Activated naive CD8-positive, alpha-beta T cell treated with anti-CD3 and anti-CD28 coated beads, Interleukin-2, amount 50 U/mL, for 24 hours (primary cell): ENCODE data around the gene KIR3DL3.
"Not testable (repeated sequence)": the region's sequence is repeated elsewhere in the genome, so short reads cannot be mapped to it uniquely, and the experiment has no call there.

ENCODE experiments used
- ATAC-seq: fragments of 150-1000 bp; cut with Tn5 transposase; one replicate; pipeline ENCODE4 v1.10.0; 2021
- DNase-seq: peaks from one replicate; pipeline ENCODE4 v3.0.0; 2021
- H3K27ac Mint-ChIP-seq: one replicate; pipeline ENCODE4 v1.8.0; 2021; ENCODE audit warnings: mild to moderate bottlenecking, mixed read lengths
- H3K27me3 Mint-ChIP-seq: one replicate; pipeline ENCODE4 v1.8.0; 2021; ENCODE audit warnings: mixed read lengths
- H3K36me3 Mint-ChIP-seq: one replicate; pipeline ENCODE4 v1.8.0; 2021; ENCODE audit warnings: low read depth, mixed read lengths
- H3K4me1 Mint-ChIP-seq: one replicate; pipeline ENCODE4 v1.8.0; 2021; ENCODE audit warnings: mixed read lengths
- H3K4me3 Mint-ChIP-seq: one replicate; pipeline ENCODE4 v1.8.0; 2021; ENCODE audit warnings: mild to moderate bottlenecking, moderate library complexity, mixed read lengths
- H3K9me3 Mint-ChIP-seq: one replicate; pipeline ENCODE4 v1.8.0; 2021; ENCODE audit warnings: mixed read lengths

The KIR3DL3 gene

GRCh38 chr19:54750276-54750675, 26.0 kb downstream of the KIR3DL3 start:
- H3K27me3 Mint-ChIP-seq, H3K36me3 Mint-ChIP-seq, H3K9me3 Mint-ChIP-seq, H3K27ac Mint-ChIP-seq, H3K4me1 Mint-ChIP-seq, DNase-seq, H3K4me3 Mint-ChIP-seq, ATAC-seq: not testable (repeated sequence)

GRCh38 chr19:54756204-54757110, 32.2 kb downstream of the KIR3DL3 start:
- H3K4me3 Mint-ChIP-seq, H3K27me3 Mint-ChIP-seq, ATAC-seq, DNase-seq, H3K27ac Mint-ChIP-seq, H3K9me3 Mint-ChIP-seq, H3K36me3 Mint-ChIP-seq, H3K4me1 Mint-ChIP-seq: not testable (repeated sequence)

- not testable (repeated sequence) for H3K27me3 Mint-ChIP-seq, ATAC-seq, H3K27ac Mint-ChIP-seq, H3K4me3 Mint-ChIP-seq, H3K4me1 Mint-ChIP-seq, H3K36me3 Mint-ChIP-seq, DNase-seq, H3K9me3 Mint-ChIP-seq
Measured at GRCh38 chr19:54758577-54758976, 34.3 kb downstream of the KIR3DL3 start.

GRCh38 chr19:54764219-54764618, 40.0 kb downstream of the KIR3DL3 start:
- not testable (repeated sequence) for H3K4me1 Mint-ChIP-seq, H3K4me3 Mint-ChIP-seq, H3K9me3 Mint-ChIP-seq, H3K36me3 Mint-ChIP-seq, DNase-seq, H3K27ac Mint-ChIP-seq, H3K27me3 Mint-ChIP-seq, ATAC-seq

- not testable (repeated sequence) for H3K4me1 Mint-ChIP-seq, H3K36me3 Mint-ChIP-seq, H3K9me3 Mint-ChIP-seq, DNase-seq, H3K27me3 Mint-ChIP-seq, H3K27ac Mint-ChIP-seq, H3K4me3 Mint-ChIP-seq, ATAC-seq
Measured at GRCh38 chr19:54766464-54766863, 42.2 kb downstream of the KIR3DL3 start.

GRCh38 chr19:54769646-54770045, 45.4 kb downstream of the KIR3DL3 start, which contains the start of gene KIR2DL1:
Gene KIR2DL1 (plus strand): TSS chr19:54769793. CDS start chr19:54769851, 58 bp downstream.
- not testable (repeated sequence) for DNase-seq, H3K27ac Mint-ChIP-seq, H3K4me3 Mint-ChIP-seq, ATAC-seq, H3K9me3 Mint-ChIP-seq, H3K27me3 Mint-ChIP-seq, H3K4me1 Mint-ChIP-seq, H3K36me3 Mint-ChIP-seq

GRCh38 chr19:54770511-54770910, 46.3 kb downstream of the KIR3DL3 start:
- H3K27ac Mint-ChIP-seq, H3K4me3 Mint-ChIP-seq, DNase-seq, H3K4me1 Mint-ChIP-seq, H3K36me3 Mint-ChIP-seq, H3K27me3 Mint-ChIP-seq, ATAC-seq, H3K9me3 Mint-ChIP-seq: not testable (repeated sequence)

- not testable (repeated sequence) for H3K27ac Mint-ChIP-seq, H3K4me3 Mint-ChIP-seq, H3K36me3 Mint-ChIP-seq, H3K27me3 Mint-ChIP-seq, DNase-seq, H3K9me3 Mint-ChIP-seq, H3K4me1 Mint-ChIP-seq
- ATAC-seq: peak; percentile 59
Measured at GRCh38 chr19:54771018-54771960, 47.0 kb downstream of the KIR3DL3 start.

- not testable (repeated sequence) for H3K36me3 Mint-ChIP-seq, H3K27me3 Mint-ChIP-seq, DNase-seq, H3K9me3 Mint-ChIP-seq, H3K4me3 Mint-ChIP-seq, H3K27ac Mint-ChIP-seq, H3K4me1 Mint-ChIP-seq, ATAC-seq
Measured at GRCh38 chr19:54772666-54773065, 48.4 kb downstream of the KIR3DL3 start.

GRCh38 chr19:54775095-54775815, 51.0 kb downstream of the KIR3DL3 start:
- not testable (repeated sequence) for DNase-seq, H3K4me1 Mint-ChIP-seq, H3K9me3 Mint-ChIP-seq, H3K27me3 Mint-ChIP-seq, ATAC-seq, H3K4me3 Mint-ChIP-seq, H3K27ac Mint-ChIP-seq, H3K36me3 Mint-ChIP-seq

- ATAC-seq, H3K4me3 Mint-ChIP-seq, DNase-seq, H3K27me3 Mint-ChIP-seq, H3K4me1 Mint-ChIP-seq, H3K9me3 Mint-ChIP-seq, H3K36me3 Mint-ChIP-seq, H3K27ac Mint-ChIP-seq: not testable (repeated sequence)
Measured at GRCh38 chr19:54775830-54776229, 51.6 kb downstream of the KIR3DL3 start.

GRCh38 chr19:54777851-54778250, 53.6 kb downstream of the KIR3DL3 start:
- H3K4me3 Mint-ChIP-seq, H3K36me3 Mint-ChIP-seq, H3K27me3 Mint-ChIP-seq, ATAC-seq, H3K27ac Mint-ChIP-seq, DNase-seq, H3K4me1 Mint-ChIP-seq: not testable (repeated sequence)
- H3K9me3 Mint-ChIP-seq: peaks cover 12% of the 10 kb centered on the region

- peaks cover 12% of the 10 kb centered on the region for H3K9me3 Mint-ChIP-seq
- not testable (repeated sequence) for H3K27ac Mint-ChIP-seq, H3K36me3 Mint-ChIP-seq, ATAC-seq, H3K4me1 Mint-ChIP-seq, H3K27me3 Mint-ChIP-seq, H3K4me3 Mint-ChIP-seq, DNase-seq
Measured at GRCh38 chr19:54778896-54779295, 54.7 kb downstream of the KIR3DL3 start.

- H3K4me3 Mint-ChIP-seq, H3K36me3 Mint-ChIP-seq, H3K27ac Mint-ChIP-seq, H3K4me1 Mint-ChIP-seq, DNase-seq, H3K9me3 Mint-ChIP-seq, ATAC-seq: not testable (repeated sequence)
- peaks cover 14% of the 10 kb centered on the region for H3K27me3 Mint-ChIP-seq
Measured at GRCh38 chr19:54782916-54783315, 58.7 kb downstream of the KIR3DL3 start.
